ENCODE data around the gene ENTPD2.
A peak's percentile ranks its signal among the peaks of the same experiment; 100 is the strongest.

The ENTPD2 gene

DNA sequence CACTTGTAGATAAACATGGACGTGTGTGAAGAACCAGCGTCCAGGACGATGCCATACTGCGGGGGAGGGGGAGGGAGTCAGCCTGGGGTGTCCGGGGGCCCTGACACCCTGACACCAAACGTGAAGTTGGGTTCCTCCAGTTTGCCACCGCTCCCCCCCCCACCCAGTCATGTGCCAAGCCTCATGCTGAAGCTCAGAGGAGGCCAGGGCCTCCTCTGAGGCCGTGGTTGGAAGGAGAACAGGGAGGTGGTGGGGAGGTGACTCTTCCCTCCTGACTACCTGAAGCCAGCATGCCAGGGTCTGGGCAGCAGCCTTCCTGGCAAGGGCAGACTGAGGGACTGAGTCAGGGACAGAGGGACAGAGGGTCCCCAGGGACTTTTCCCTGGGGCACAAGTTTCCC, 1.6 kb downstream of the ENTPD2 start:
- Histone ChIP-seq H3K9me3 (ENCODE audit: low read length) (no peaks in the 10 kb centered on the region), H3K4me1 (ENCODE audit: insufficient read depth, low read length) (peaks cover 13% of the 10 kb centered on the region), H3K4me3 (ENCODE audit: low read length) (no peak overlapping the region), H3K36me3 (ENCODE audit: insufficient read depth, low read length) (no peaks in the 10 kb centered on the region), H2AFZ (ENCODE audit: low read depth, low read length) (no peak overlapping the region), H3K27me3 (ENCODE audit: insufficient read depth, low read length) (peaks cover 87% of the 10 kb centered on the region)

DNA sequence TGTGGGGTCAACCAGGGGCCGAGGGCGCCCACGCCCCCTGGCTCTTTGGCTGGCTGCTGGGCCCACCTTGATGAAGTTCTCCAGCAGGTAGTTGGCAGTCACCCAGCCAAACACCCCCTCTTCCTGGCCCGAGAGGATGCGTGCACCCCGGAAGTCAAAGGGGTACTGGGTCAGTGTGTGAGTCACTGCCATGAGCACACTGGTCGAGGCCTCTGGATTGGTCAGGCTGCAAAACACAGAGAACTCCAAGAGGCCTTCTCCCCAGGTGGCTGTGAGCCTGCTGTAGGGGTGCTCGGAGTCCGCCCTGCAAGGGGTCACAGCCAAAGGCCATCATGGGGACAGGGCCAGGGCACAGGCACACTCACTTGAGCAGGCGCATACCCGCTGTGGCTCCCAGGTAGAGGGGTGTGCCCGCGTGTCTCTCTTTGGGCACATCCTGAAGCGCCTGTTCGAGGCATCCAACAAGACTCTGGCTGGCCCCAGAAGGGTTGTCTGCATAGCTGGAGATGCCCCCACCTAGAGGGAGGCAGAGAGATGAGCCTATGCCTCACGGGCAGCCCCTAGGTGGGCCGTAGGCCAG, 2.6 kb downstream of the ENTPD2 start:
- no peaks in the 10 kb centered on the region for H3K36me3 ChIP-seq (ENCODE audit: insufficient read depth, low read length)
- no peaks in the 10 kb centered on the region for H3K9me3 ChIP-seq (ENCODE audit: low read length)
- no peak overlapping the region for H2AFZ ChIP-seq (ENCODE audit: low read depth, low read length)
- H3K4me3 ChIP-seq (ENCODE audit: low read length) = no peak overlapping the region
- H3K4me1 ChIP-seq (ENCODE audit: insufficient read depth, low read length) = peaks cover 13% of the 10 kb centered on the region
- peaks cover 84% of the 10 kb centered on the region for H3K27me3 ChIP-seq (ENCODE audit: insufficient read depth, low read length)

DNA sequence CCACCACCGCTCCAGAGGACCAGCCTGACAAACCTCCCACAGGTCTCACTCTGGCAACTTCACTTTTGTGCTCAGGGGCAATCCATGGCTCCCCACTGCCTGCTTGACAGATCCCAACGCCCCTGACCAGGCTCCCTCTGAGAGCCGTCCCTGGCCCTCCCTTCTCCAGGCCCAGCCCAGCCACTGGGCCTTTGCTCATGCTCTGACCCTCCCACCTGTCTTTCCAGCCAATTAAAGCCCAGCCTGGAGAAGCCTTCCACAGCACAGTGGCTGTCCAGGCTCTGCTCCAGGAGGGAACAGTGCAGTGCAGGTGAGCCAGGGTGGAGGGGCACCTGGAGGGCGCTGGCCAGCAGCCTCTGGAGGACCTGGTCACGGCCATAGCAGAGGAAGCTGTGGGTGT, 3.3 kb downstream of the ENTPD2 start:
- H3K4me3 ChIP-seq (ENCODE audit: low read length) = no peak overlapping the region
- H3K27me3 ChIP-seq (ENCODE audit: insufficient read depth, low read length) = peaks cover 79% of the 10 kb centered on the region
- H3K36me3 ChIP-seq (ENCODE audit: insufficient read depth, low read length) = no peaks in the 10 kb centered on the region
- H2AFZ ChIP-seq (ENCODE audit: low read depth, low read length) = no peak overlapping the region
- no peaks in the 10 kb centered on the region for H3K9me3 ChIP-seq (ENCODE audit: low read length)
- peaks cover 9% of the 10 kb centered on the region for H3K4me1 ChIP-seq (ENCODE audit: insufficient read depth, low read length)

DNA sequence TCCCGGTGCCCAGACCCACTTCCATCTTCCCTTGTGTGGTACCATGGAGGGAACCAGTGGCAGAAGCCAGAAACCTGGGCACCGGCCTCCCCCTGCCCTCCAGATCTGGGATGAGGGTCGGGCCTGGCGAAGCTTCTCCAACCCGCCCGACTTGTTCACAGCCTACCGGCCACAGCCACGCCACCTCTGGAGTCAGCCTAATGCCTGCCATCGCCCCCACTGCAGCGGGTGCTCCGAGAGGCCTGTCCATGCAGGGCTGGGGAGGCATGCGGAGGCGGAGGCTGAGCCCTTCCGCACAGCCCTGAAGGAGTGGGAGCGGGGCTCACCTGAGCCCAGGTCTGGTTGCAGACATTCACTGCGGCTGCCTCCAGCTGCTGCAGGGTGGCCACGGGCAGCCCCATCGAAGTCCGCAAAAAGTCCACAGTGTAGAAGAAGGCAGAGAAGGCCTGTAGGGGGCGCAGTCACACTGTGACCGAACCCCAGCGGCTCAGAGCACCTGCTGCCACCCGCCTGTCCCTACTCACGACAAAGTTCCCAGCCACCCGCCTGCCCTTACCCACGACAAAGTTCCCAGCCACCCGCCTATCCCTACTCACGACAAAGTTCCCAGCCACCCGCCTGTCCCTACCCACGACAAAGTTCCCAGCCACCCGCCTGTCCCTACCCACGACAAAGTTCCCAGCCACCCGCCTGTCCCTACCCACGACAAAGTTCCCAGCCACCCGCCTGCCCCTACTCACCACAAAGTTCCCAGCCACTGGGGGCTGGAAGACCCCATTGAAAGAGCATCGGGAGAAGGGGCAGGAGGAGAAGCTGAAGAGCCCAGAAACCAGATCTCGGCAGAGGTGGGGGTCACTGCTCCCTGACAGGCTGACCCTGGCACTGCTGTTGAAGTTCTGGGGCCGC, 4.1 kb downstream of the ENTPD2 start:
- Histone ChIP-seq H3K4me3 (ENCODE audit: low read length) (no peak overlapping the region), H3K4me1 (ENCODE audit: insufficient read depth, low read length) (peaks cover 7% of the 10 kb centered on the region), H3K27me3 (ENCODE audit: insufficient read depth, low read length) (peaks cover 71% of the 10 kb centered on the region), H3K36me3 (ENCODE audit: insufficient read depth, low read length) (no peaks in the 10 kb centered on the region), H2AFZ (ENCODE audit: low read depth, low read length) (no peak overlapping the region), H3K9me3 (ENCODE audit: low read length) (no peaks in the 10 kb centered on the region)

DNA sequence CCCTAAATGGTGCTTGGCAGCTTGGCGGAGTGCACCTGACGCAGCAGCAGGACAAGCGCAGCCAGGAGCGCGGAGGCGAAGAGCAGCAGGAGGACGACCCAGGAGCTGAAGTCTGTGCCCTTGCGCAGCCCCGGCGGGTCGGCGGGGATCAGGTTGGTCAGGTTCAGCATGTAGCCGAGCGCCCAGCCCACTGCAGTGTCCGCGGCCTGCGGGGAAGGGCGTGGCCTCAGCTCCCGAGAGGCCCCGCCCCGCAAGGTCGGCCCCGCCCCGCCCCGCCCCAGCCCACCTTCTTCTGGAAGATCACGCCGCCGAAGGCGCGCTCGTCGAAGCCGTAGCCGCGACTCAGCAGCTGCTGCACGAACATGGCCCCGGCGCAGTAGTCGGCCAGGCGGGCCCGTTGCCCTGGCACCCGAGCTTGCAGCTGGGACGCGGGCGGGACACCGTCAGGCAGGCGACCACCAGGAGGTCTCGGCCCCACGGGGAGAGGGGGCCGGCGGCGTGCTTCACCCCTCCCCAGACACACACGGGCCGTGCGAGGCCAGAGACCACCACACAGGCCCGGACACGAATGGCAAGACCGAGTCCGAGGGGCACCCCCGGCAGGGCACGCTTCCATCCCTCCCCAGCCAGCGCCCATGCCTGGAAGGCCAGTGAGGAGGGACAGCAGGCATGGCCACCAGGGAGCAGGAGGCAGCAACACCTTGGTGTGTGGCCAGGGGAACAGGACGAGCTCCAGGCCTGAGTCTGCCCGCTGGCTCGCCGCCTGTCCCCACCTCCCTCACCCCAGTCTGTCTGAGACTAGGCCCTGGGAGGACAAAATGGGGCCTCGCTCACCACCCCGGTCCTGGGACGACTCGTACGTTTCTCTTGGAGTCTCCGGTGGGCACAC, 5.0 kb downstream of the ENTPD2 start:
- Histone ChIP-seq H3K9me3 (ENCODE audit: low read length) (no peaks in the 10 kb centered on the region), H2AFZ (ENCODE audit: low read depth, low read length) (no peak overlapping the region), H3K27me3 (ENCODE audit: insufficient read depth, low read length) (peaks cover 62% of the 10 kb centered on the region), H3K36me3 (ENCODE audit: insufficient read depth, low read length) (no peaks in the 10 kb centered on the region), H3K4me1 (ENCODE audit: insufficient read depth, low read length) (peaks cover 15% of the 10 kb centered on the region), H3K4me3 (ENCODE audit: low read length) (no peak overlapping the region)

DNA sequence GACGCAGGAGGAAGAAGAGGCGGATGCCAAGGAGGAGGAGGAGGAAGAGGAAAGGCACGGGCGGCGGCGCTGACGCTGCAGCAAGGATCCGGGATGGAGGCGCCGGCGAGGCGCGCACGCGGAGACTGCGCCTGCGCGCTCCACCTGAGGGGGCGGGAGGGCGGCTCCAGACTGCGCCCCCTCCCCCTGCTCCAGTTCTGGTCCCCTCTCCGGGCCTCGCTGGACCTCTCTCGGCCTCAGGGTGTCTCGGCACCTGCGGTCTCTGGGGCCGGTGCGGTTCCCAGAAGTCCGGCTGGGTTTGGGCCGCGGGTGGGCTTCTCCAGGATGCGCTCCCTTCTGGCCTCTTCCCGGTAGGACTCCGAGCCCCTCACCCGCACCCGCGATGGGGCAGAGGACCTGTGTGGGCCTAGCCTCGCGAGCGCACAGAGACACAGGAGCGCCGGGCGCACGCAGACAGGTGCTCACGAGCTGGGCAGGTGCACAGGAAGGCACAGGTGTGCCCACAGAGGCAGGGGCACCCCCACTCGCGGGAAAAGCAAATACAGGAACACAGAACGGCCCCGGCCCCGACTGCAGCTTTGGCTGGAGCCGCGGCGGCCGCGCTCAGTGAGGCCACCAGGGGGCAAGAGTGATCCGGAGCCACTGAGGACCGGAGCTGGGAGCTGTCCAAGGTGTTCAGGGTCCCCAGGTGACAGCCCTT, 7.6 kb downstream of the ENTPD2 start, which contains the start of gene NPDC1:
Gene NPDC1, minus strand, starts transcription at position 90 of the 700 bp plus-strand sequence. CDS start 188 bp downstream, outside the sequence.
- Histone ChIP-seq H2AFZ (ENCODE audit: low read depth, low read length) (peak within 1 kb of the TSS; percentile 75), H3K4me1 (ENCODE audit: insufficient read depth, low read length) (peaks cover 30% of the 10 kb centered on the region), H3K36me3 (ENCODE audit: insufficient read depth, low read length) (no peaks in the 10 kb centered on the region), H3K27me3 (ENCODE audit: insufficient read depth, low read length) (peaks cover 36% of the 10 kb centered on the region), H3K9me3 (ENCODE audit: low read length) (no peaks in the 10 kb centered on the region), H3K4me3 (ENCODE audit: low read length) (peak within 1 kb of the TSS; percentile 85)

DNA sequence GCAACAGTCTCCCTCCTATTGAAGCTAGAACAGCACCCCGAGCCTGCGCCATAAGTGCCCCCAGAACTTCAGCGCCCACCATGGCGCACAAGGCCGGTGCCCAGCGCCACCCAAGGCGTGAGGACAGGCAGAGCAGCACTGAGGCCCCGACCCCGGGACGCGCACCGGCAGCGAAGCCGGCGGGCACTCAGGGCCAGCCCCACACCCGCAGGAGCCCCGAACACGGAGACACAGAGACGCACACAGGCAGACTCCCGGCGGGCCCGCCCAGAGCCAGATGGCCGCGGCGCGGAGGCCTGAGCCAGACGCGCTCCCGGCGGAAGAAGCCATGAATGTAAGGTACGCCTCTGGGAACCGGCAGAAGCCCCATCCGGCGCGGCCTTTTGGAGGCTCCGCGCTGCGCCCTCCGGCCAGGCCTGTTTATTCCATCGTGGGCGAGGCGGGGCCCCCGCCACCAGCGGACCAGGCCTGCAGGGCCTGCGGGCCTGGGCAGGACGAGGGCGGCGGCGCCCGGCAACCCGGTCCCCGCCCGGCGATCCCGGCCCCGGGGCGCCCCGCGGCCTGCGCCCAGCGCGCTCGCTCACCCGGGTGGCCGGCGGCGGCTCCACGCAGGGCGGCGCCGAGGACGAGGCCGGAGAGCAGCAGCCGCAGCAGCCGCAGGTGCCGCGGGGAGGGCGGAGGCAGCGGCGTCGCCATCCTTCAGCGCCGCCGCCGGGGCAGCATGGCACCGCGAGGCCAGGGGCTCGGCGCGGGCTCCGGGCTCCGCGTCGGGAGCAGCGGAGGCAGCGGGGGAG, 8.4 kb downstream of the ENTPD2 start:
- H3K9me3 ChIP-seq (ENCODE audit: low read length) = no peaks in the 10 kb centered on the region
- peaks cover 28% of the 10 kb centered on the region for H3K27me3 ChIP-seq (ENCODE audit: insufficient read depth, low read length)
- peak overlapping the region; percentile 85 for H3K4me3 ChIP-seq (ENCODE audit: low read length)
- no peaks in the 10 kb centered on the region for H3K36me3 ChIP-seq (ENCODE audit: insufficient read depth, low read length)
- H2AFZ ChIP-seq (ENCODE audit: low read depth, low read length) = peak overlapping the region; percentile 75
- peaks cover 38% of the 10 kb centered on the region for H3K4me1 ChIP-seq (ENCODE audit: insufficient read depth, low read length)

DNA sequence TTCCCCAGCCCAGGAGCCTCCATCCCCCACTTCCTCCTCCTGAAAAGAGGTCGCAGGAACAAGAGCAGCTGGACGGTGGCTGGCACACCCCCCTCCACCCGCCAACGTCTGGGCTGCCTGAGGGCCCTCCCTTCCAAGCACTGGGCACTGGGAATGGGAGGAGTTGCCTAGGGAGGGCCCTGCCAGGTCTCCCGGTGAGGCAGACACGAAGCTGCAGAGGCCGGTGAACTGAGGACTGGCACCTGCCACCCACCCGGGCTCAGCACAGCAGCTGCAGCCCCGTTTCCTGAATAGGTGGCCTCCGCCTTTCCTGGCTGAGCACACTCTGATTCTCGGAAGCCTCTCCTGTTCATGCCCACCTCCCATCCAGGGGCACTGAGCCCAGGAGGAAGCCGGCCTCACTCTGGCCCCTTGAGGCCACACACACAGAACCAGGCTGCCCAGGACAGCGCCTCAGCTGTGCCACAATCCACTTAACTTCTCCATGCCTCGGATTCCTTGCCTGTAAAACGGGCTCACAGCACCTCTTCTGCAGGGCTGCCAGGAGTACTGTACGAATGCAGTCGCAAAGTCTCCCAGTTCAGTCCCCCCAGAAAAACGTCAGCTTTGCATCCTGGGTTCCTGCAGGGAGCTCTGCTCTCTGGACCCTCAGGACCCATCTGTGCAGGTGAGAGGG, 9.2 kb downstream of the ENTPD2 start:
- Histone ChIP-seq H3K4me1 (ENCODE audit: insufficient read depth, low read length) (peaks cover 40% of the 10 kb centered on the region), H3K9me3 (ENCODE audit: low read length) (no peaks in the 10 kb centered on the region), H2AFZ (ENCODE audit: low read depth, low read length) (no peak overlapping the region), H3K4me3 (ENCODE audit: low read length) (peak overlapping the region; percentile 85), H3K27me3 (ENCODE audit: insufficient read depth, low read length) (peaks cover 20% of the 10 kb centered on the region), H3K36me3 (ENCODE audit: insufficient read depth, low read length) (peaks cover 4% of the 10 kb centered on the region)

DNA sequence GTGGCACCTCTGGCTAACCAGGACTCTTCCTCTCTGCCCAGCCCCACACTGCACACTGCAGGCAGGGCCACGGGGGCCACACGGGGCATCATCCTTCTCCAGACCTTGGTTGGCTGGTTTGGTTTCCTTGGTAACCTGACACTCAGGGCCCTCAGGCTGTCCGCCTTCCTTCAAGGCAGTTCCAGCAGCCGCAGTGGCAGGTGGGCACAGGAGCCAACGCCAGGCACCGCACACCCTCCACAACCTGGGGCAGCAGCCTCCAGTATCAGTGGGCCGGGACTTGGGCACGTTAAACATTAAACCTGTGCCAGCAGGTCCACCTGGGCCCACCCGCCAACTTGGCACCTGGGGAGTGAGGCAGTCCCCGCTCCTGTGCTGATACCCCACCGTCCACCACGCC, 9.8 kb downstream of the ENTPD2 start:
- no peak overlapping the region for H2AFZ ChIP-seq (ENCODE audit: low read depth, low read length)
- H3K4me1 ChIP-seq (ENCODE audit: insufficient read depth, low read length) = peaks cover 40% of the 10 kb centered on the region
- peaks cover 14% of the 10 kb centered on the region for H3K27me3 ChIP-seq (ENCODE audit: insufficient read depth, low read length)
- peak overlapping the region; percentile 85 for H3K4me3 ChIP-seq (ENCODE audit: low read length)
- H3K9me3 ChIP-seq (ENCODE audit: low read length) = no peaks in the 10 kb centered on the region
- peaks cover 10% of the 10 kb centered on the region for H3K36me3 ChIP-seq (ENCODE audit: insufficient read depth, low read length)

DNA sequence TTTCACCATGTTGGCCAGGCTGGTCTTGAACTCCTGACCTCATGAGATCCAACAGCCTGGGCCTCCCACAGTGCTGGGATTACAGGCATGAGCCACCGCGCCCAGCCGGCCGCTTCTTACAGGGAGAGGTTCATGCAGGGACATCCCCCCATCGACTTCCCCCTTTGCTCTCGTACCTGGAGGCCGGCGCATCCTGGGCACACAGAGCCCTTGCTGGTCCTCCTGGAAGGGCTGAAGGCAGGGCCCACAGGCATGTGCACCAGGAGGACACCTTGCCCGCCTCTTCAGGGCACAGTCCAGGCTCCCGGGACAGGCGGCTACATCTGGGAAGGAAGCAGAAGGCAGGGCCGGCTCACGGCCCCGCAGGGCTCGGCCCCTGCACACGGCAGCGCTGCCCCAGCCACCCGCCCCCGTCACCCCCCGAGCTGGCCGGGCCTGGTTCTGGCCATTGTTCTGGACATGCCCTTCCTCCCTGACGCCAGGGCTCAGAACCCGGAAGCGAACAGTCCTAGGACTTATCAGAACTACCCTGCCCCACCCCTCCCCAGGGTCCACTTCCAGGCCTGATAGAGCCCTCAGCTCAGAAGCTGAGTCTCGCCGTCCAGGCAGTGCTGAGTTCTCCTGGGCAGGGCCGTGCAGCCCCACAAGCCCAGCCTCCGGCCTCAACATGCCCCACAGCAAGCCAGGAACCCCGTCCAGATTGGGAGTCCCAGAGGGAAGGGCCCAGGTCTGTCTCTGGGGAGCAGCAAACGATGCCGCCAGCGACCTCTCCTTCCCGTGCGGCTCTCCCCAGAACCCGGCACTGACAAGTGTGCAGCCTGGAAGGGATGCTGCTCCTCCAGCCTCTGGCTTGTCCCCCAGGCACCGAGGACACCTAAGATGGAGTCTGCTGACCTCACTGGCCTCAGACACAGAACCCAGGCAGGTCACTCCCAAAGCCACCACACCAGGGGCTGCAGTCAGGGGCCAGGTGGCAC, 10.8 kb downstream of the ENTPD2 start:
- H3K4me1 ChIP-seq (ENCODE audit: insufficient read depth, low read length) = peaks cover 40% of the 10 kb centered on the region
- no peak overlapping the region for H2AFZ ChIP-seq (ENCODE audit: low read depth, low read length)
- H3K9me3 ChIP-seq (ENCODE audit: low read length) = no peaks in the 10 kb centered on the region
- H3K36me3 ChIP-seq (ENCODE audit: insufficient read depth, low read length) = peaks cover 16% of the 10 kb centered on the region
- H3K4me3 ChIP-seq (ENCODE audit: low read length) = no peak overlapping the region
- peaks cover 9% of the 10 kb centered on the region for H3K27me3 ChIP-seq (ENCODE audit: insufficient read depth, low read length)

DNA sequence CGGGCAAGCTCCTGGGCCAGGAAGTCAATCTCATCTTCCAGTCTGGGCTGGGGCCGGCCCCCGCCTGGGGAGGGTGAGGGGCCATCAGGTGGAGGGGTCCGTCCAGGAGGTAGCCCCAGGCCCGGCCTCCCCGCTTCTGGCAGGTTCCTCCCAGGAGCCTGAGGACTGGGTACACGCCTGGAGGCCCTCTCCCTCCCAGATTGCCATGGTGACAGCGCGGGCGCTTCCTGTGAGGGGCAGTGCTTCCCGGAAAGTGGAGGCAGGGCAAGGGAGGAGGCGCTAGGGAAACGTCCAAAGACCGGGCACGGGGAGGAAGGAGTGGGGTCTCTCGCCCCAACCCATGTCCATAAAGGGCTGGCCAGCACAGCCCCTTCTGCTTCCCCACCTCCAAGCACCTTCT, 12.7 kb downstream of the ENTPD2 start:
- Histone ChIP-seq H3K9me3 (ENCODE audit: low read length) (no peaks in the 10 kb centered on the region), H3K4me3 (ENCODE audit: low read length) (peak overlapping the region; percentile 31), H3K4me1 (ENCODE audit: insufficient read depth, low read length) (peaks cover 40% of the 10 kb centered on the region), H2AFZ (ENCODE audit: low read depth, low read length) (no peak overlapping the region), H3K36me3 (ENCODE audit: insufficient read depth, low read length) (peaks cover 22% of the 10 kb centered on the region), H3K27me3 (ENCODE audit: insufficient read depth, low read length) (no peaks in the 10 kb centered on the region)

Measured in neuron (in vitro differentiated cells).